ENCODE measurements around the gene RABEP2. TPM values are rescaled to one million over a fixed set of nuclear protein-coding genes. Genes with fewer than 3 reads are reported as not detected.

Gene RABEP2
- total and polyA plus RNA-seq, 9 of the 15 experiments (the other 6 are each of a cell fraction or from before 2014, with no cell fraction given), result 0.15 to 13.4 (median 3.5) TPM

- no peak; a peak in 1 of 4 replicates for TF ChIP-seq ZNF639 (CRISPR knock-in tag; conservative IDR thresholded peaks at IDR 0.05 in 1 of 2, IDR thresholded peaks at IDR 0.05 in 1 of 2)
- no peak for TF ChIP-seq HDAC6 (IDR thresholded peaks at IDR 0.05; ENCODE audit: low read depth, low read length)
- TF ChIP-seq CREB1 (IDR thresholded peaks at IDR 0.05), result peak; percentile 52; the same call in 1 of the 2 replicates
- no peak for TF ChIP-seq CREB1 (CRISPR knock-in tag; IDR thresholded peaks at IDR 0.05)
- no peak for TF ChIP-seq KAT8 (IDR thresholded peaks at IDR 0.05; ENCODE audit: low read depth)
- no peak for TF ChIP-seq JUN (IDR thresholded peaks at IDR 0.05; ENCODE audit: borderline replicate concordance, low read depth, low read length)
- 0 out of 2 replicates have a peak, but pooled peaks have one; percentile 45 for TF ChIP-seq JUN (CRISPR knock-in tag; IDR thresholded peaks at IDR 0.05; ENCODE audit: borderline replicate concordance)
- TF ChIP-seq PRDM10 (IDR thresholded peaks at IDR 0.05; ENCODE audit: partially characterized antibody), result peak; percentile 76
- TF ChIP-seq THAP7 (CRISPR knock-in tag; IDR thresholded peaks at IDR 0.05), result 0 out of 2 replicates have a peak, but pooled peaks have one; percentile 64
- peak; percentile 90 for TF ChIP-seq TEAD4 (IDR thresholded peaks at IDR 0.05; ENCODE audit: low read length)
- no peak for TF ChIP-seq TEAD4 (CRISPR knock-in tag; IDR thresholded peaks at IDR 0.05; ENCODE audit: borderline replicate concordance)
- no peak for TF ChIP-seq ZNF165 (CRISPR knock-in tag; IDR thresholded peaks at IDR 0.05; ENCODE audit: borderline replicate concordance)
- TF ChIP-seq MTA1 (IDR thresholded peaks at IDR 0.05; ENCODE audit: borderline replicate concordance), result peak; percentile 82
- peak; percentile 53; the same call in 1 of the 2 replicates for TF ChIP-seq EGR1 (conservative IDR thresholded peaks at IDR 0.05)
- no peak; a peak in 1 of 4 replicates for TF ChIP-seq NRF1 (conservative IDR thresholded peaks at IDR 0.05 in 1 of 2, IDR thresholded peaks at IDR 0.05 in 1 of 2)
- TF ChIP-seq NUFIP1 (IDR thresholded peaks at IDR 0.05; ENCODE audit: partially characterized antibody), result no peak
- TF ChIP-seq ZNF384 (IDR thresholded peaks at IDR 0.05; ENCODE audit: low read depth, low read length), result no peak
- no peak for TF ChIP-seq HNRNPLL (IDR thresholded peaks at IDR 0.05; ENCODE audit: low read depth, low read length, poor library complexity, severe bottlenecking)
- no peak for TF ChIP-seq STAG1 (CRISPR knock-in tag; IDR thresholded peaks at IDR 0.05; ENCODE audit: borderline replicate concordance)
- peak; percentile 39; the same call in 1 of the 2 replicates for TF ChIP-seq MEF2A (IDR thresholded peaks at IDR 0.05; ENCODE audit: control insufficient read depth, low read depth, low read length)
- 0 out of 2 replicates have a peak, but pooled peaks have one; percentile 23 for TF ChIP-seq BCL6 (CRISPR knock-in tag; IDR thresholded peaks at IDR 0.05)
- TF ChIP-seq BRCA1 (IDR thresholded peaks at IDR 0.05), result no peak
- TF ChIP-seq BRCA1 (CRISPR knock-in tag; IDR thresholded peaks at IDR 0.05), result no peak
- TF ChIP-seq NR2F6 (CRISPR knock-in tag; IDR thresholded peaks at IDR 0.05), result peak; percentile 80; the same call in 1 of the 2 replicates
These were observed 569 bp upstream of the RABEP2 start (continued) for GRCh38 chr16:28925386-28926228.
